Aorta (tissue), 5 donors: Measurements from ENCODE around the gene SLC17A8. TPM values are rescaled to one million over a fixed set of nuclear protein-coding genes. Genes with fewer than 3 reads are reported as not detected.
A peak's percentile ranks its signal among the peaks of the same experiment; 100 is the strongest.

ENCODE experiments used
- ATAC-seq: fragments of 200-7000 bp; cut with Tn5 transposase; one replicate; pipeline ENCODE4 v1.9.1; 2022; ENCODE audit warnings: moderate library complexity; ENCODE audit not compliant: low FRiP score
- DNase-seq, 2 donors: peaks; one replicate each; pipeline ENCODE4 v3.0.0-alpha.2; 2020
- H3K27ac ChIP-seq, 2 donors: one replicate each; pipeline ENCODE4 v1.5.1; 2013; ENCODE audit warnings: low read length in 2 of 2, mild to moderate bottlenecking in 2 of 2, moderate library complexity in 2 of 2, control low read depth in 1 of 2, inconsistent platforms in 1 of 2, low read depth in 1 of 2
- H3K27me3 ChIP-seq, 2 donors: one replicate each; pipeline ENCODE4 v1.6.1; 2013; ENCODE audit warnings: control low read depth in 1 of 2, low read length in 1 of 2, mild to moderate bottlenecking in 1 of 2, moderate library complexity in 1 of 2; ENCODE audit not compliant: insufficient read depth in 2 of 2, control insufficient read depth in 1 of 2
- H3K36me3 ChIP-seq, 2 donors: one replicate each; pipeline ENCODE4 v1.6.1; 2013; ENCODE audit warnings: control low read depth in 1 of 2, low read length in 1 of 2, mild to moderate bottlenecking in 1 of 2; ENCODE audit not compliant: insufficient read depth in 2 of 2, control insufficient read depth in 1 of 2
- H3K4me1 ChIP-seq, 2 donors: one replicate each; pipeline ENCODE4 v1.6.1; 2013; ENCODE audit warnings: low read length in 2 of 2, control low read depth in 1 of 2, mild to moderate bottlenecking in 1 of 2, moderate library complexity in 1 of 2; ENCODE audit not compliant: insufficient read depth in 2 of 2, control insufficient read depth in 1 of 2
- H3K4me3 ChIP-seq, 2 donors: one replicate each; pipeline ENCODE4 v1.5.1; 2013; ENCODE audit warnings: low read length in 2 of 2, control low read depth in 1 of 2, mild to moderate bottlenecking in 1 of 2
- H3K9me3 ChIP-seq: one replicate; pipeline ENCODE4 v1.6.1; 2013; ENCODE audit warnings: mild to moderate bottlenecking, low read length; ENCODE audit not compliant: control insufficient read depth
- WGBS, 2 donors: extraction: QIAGEN DNeasy Blood & Tissue Kit; methylation state at CpG; one replicate each; pipeline ENCODE4 v1.1.7; 2013; 5-methylcytosine and 5-hydroxymethylcytosine counted together
- intact Hi-C, 2 donors: fragments of 100-400 bp; cut with DNase I; formaldehyde crosslinking; loops; one replicate each; pipeline versions ENCODE4 v1.14.2 to v1.15.0; 2022
- polyA plus RNA-seq, 2 donors: library from polyadenylated mRNA; stranded (reverse); fragments of 200-250 nt; gene quantifications; one replicate each; pipeline ENCODE4 v1.2.3, GENCODE V29; 2013
- total RNA-seq, 2 donors: library from RNA; stranded (reverse); fragmentation: NEBNext Ultra II Directional; extraction: Animal tissue kit (Norgen Biotek cat#: 25700); gene quantifications; one replicate each; pipeline ENCODE4 v1.2.1, GENCODE V29; 2021
- donor health status: healthy with polysubstance abuse.
- donor health status: Bipolar disorder and iron deficiency.
- donor health status: DM: no; HTN: no; CAD: no.
- donor health status: DM: no; HTN: no; CAD: no.
- donor health status: DM: yes; HTN: yes; CAD: no.

Gene SLC17A8
- total and polyA plus RNA-seq, 4 donors, result not detected

DNA sequence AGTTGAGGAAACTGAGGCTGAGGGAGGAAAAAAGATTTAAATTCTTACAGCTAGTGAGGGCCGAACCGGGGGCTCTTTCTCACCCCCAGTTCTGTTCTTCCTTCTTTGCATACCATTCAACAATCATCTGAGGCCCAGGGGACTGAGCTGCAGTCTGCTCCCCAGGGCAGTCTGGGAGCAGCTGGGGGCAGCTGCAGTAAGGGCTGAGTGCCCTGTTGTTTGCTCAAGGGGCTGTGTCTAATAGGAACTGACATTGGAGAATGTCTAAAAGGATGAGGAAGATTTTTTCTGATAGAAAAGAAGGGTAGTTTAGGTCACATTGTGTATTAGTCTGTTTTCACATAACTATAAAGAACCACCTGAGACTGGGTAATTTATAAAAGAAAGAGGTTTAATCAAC, 42.2 kb downstream of the SLC17A8 start:
- 61 to 69% methylated on average over 2 of the region's 2 CpGs for WGBS, 2 donors
- ATAC-seq (no peak), DNase-seq (no peak)
- no peaks in the 10 kb centered on the region for H3K27me3 ChIP-seq
- no peaks in the 10 kb centered on the region for H3K36me3 ChIP-seq
- H3K9me3 ChIP-seq, result no peaks in the 10 kb centered on the region
- intact Hi-C loops, result no loop called here
- no peak overlapping the region for H3K4me3 ChIP-seq
- H3K27ac ChIP-seq, result no peak overlapping the region
- no peaks in the 10 kb centered on the region for H3K4me1 ChIP-seq

DNA sequence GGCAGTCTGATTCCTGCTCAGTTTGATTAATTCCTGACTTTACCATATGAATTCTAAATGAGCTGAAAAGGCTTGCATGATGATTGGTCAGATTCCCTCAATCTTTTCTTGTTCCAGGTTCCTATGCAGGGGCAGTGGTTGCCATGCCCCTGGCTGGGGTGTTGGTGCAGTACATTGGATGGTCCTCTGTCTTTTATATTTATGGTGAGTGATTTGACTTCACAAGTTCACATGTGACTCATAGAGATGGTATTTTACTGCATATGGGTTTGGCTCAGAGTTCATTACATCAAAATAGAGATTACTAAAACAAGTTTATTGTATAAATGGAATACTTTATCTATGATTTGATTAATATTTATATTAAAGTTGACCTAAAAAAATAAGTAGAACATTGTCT, 44.8 kb downstream of the SLC17A8 start:
- intact Hi-C loops, result no loop called here
- no peak overlapping the region for H3K27ac ChIP-seq
- H3K36me3 ChIP-seq, result no peaks in the 10 kb centered on the region
- no peak for ATAC-seq
- H3K4me3 ChIP-seq, result no peak overlapping the region
- H3K27me3 ChIP-seq, result no peaks in the 10 kb centered on the region
- DNase-seq, result no peak
- H3K9me3 ChIP-seq, result no peaks in the 10 kb centered on the region
- H3K4me1 ChIP-seq, result no peaks in the 10 kb centered on the region

- H3K9me3 ChIP-seq, result no peaks in the 10 kb centered on the region
- no peaks in the 10 kb centered on the region for H3K4me1 ChIP-seq
- intact Hi-C loops, result no loop called here
- ATAC-seq (no peak), DNase-seq (no peak)
- no peaks in the 10 kb centered on the region for H3K36me3 ChIP-seq
- H3K27ac ChIP-seq, result no peak overlapping the region
- H3K27me3 ChIP-seq, result no peaks in the 10 kb centered on the region
- 17 to 41% methylated on average over 2 of the region's 2 CpGs for WGBS, 2 donors
- no peak overlapping the region for H3K4me3 ChIP-seq
Observed at GRCh38 chr12:100402763-100403162, 45.9 kb downstream of the SLC17A8 start.

GRCh38 chr12:100403446-100403845, 46.6 kb downstream of the SLC17A8 start:
- intact Hi-C loops, result no loop called here

DNA sequence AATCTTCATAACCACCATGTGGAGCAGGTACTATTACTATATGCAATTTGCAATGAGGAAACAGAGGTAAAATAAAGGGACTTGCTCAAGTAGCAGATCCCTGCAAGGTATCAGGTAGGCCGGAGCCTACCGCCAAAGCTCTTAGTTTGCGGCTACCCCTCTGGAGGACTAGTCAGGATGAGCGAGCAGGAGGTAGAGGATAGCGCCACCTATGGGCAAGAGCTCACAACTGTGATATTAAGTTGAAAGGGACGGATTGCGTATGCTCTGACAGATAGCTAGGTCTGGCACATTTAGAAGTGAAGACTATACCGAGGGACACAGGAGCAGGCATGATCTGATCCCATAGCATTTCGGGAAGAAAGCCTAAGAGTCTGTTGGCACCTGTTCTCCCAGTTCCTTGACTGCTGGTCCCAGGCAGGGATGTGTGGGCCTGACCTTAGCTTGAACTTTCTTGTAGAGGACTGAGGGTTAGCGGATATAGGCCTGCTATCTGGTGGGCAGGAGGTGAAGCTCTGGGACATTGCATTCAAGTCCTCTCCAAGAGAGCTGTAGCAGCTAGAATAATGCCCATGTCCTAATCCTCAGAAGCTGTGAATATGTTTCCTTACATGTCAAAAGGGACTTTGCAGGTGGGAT, 48.0 kb downstream of the SLC17A8 start:
- DNase-seq, result no peak
- no peaks in the 10 kb centered on the region for H3K27me3 ChIP-seq
- no peak for ATAC-seq
- no peaks in the 10 kb centered on the region for H3K4me1 ChIP-seq
- intact Hi-C loops, result no loop called here
- no peaks in the 10 kb centered on the region for H3K9me3 ChIP-seq
- H3K36me3 ChIP-seq, result no peaks in the 10 kb centered on the region
- H3K27ac ChIP-seq, result no peak overlapping the region
- H3K4me3 ChIP-seq, result no peak overlapping the region
- WGBS, 2 donors, result 40 to 56% methylated on average over 10 of the region's 10 CpGs

More at GRCh38 chr12:100403446-100403845, 46.6 kb downstream of the SLC17A8 start:
- Histone ChIP-seq H3K27me3 (no peaks in the 10 kb centered on the region), H3K9me3 (no peaks in the 10 kb centered on the region), H3K27ac (no peak overlapping the region), H3K4me1 (no peaks in the 10 kb centered on the region), H3K4me3 (no peak overlapping the region), H3K36me3 (no peaks in the 10 kb centered on the region)
- DNase-seq (no peak), ATAC-seq (no peak)
- WGBS, 2 donors, result 91 to 93% methylated on average over 2 of the region's 2 CpGs

DNA sequence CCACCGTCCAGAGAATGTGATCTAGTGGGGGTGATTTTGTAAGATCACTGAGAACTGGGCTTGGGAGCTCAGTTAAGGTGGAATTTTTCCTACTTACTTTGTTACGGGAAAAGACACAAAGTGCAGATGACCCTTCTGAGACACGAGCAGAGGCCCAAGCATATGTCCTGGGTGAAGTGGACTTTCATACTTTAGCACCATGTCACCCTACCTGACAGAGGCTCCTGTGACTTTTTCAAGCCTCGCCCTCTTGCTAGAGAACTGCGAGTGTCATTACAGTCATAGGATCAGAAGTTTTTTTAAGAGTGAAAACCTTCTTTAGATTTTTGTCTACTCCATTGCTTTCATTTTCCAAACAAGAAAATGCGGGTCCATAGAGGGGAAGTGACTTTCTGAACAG, 56.1 kb downstream of the SLC17A8 start:
- H3K4me3 ChIP-seq, result no peak overlapping the region
- H3K36me3 ChIP-seq, result no peaks in the 10 kb centered on the region
- intact Hi-C loops, result no loop called here
- H3K4me1 ChIP-seq, result no peaks in the 10 kb centered on the region
- WGBS, 2 donors, result 80 to 85% methylated on average over 6 of the region's 6 CpGs
- ATAC-seq, result no peak
- no peak overlapping the region for H3K27ac ChIP-seq
- no peak for DNase-seq
- H3K9me3 ChIP-seq, result no peaks in the 10 kb centered on the region
- H3K27me3 ChIP-seq, result no peaks in the 10 kb centered on the region

DNA sequence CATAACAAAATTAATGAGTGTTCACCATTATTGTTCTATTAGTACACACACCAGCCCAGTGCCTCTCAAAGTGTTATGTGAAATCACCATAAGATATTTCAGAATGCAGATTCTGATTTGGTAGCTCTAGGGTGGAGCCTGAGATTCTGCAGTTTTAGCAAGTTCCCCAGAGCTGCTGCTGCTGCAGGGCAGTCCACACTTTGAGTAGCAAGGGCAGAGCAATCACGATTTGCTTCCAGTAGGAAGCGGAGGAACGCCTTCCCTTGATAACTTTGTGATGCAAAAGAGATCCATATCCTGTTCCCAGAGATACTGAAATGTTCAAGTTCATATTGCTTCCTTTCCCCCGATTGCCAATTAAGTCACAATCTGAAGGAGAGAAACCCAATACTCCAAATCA, 57.9 kb downstream of the SLC17A8 start:
- no peak overlapping the region for H3K4me3 ChIP-seq
- H3K27me3 ChIP-seq, result no peaks in the 10 kb centered on the region
- 59 to 66% methylated on average over 4 of the region's 4 CpGs for WGBS, 2 donors
- no peak for DNase-seq
- ATAC-seq, result no peak
- intact Hi-C loops, result no loop called here
- H3K4me1 ChIP-seq, result no peaks in the 10 kb centered on the region
- H3K27ac ChIP-seq, result no peak overlapping the region
- no peaks in the 10 kb centered on the region for H3K9me3 ChIP-seq
- H3K36me3 ChIP-seq, result no peaks in the 10 kb centered on the region

DNA sequence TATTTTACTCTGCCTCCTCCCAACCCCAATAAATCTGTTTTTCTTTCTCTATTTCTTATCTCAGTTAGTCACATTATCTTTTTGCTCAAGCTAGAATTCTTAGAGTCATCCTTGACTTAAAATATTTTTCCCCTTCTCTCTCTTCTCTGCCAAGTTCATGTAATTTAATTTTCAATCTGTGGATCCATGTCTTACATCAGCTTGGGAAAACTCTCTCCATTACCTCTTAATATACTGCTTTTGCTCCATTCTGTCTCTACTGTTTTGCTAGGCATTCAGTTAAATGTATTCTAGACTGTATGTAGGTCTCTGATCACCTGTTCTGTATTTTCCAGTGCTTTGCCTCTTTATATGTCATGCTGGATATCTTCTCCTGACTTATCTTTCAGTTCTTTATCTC, 65.8 kb downstream of the SLC17A8 start:
- DNase-seq, result no peak
- intact Hi-C loops, result no loop called here
- no peak overlapping the region for H3K27ac ChIP-seq
- peaks cover 0 to 1% of the 10 kb centered on the region in 2 donors for H3K27me3 ChIP-seq
- peaks cover 2% of the 10 kb centered on the region for H3K9me3 ChIP-seq
- H3K4me3 ChIP-seq, result peak overlapping the region in 1 of 2 donors; percentile 14
- no peak for ATAC-seq
- no peaks in the 10 kb centered on the region for H3K36me3 ChIP-seq
- no peaks in the 10 kb centered on the region for H3K4me1 ChIP-seq

DNA sequence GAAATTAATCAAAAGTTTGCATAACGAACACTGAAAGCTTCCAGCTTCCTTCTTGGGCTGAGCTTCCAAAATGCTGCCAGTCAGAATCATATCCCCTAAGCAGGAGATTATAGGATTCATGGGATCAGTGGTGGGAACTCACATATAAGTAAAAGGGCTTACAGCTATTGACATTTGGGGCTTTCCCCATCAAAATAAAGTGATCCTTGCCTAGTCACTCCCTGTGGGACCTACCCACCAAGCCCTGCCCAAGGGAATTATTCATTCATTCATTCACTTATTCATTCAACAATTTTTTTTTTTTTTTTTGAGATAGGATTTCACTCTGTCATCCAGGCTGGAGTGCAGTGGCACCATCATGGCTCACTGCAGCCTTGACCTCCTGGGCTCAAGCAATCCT, 69.3 kb downstream of the SLC17A8 start:
- Histone ChIP-seq H3K36me3 (no peaks in the 10 kb centered on the region), H3K9me3 (peaks cover 2% of the 10 kb centered on the region), H3K27ac (no peak overlapping the region), H3K27me3 (peaks cover 0 to 1% of the 10 kb centered on the region in 2 donors), H3K4me1 (no peaks in the 10 kb centered on the region), H3K4me3 (no peak overlapping the region)
- DNase-seq, result no peak
- ATAC-seq, result no peak
- intact Hi-C loops, result no loop called here
- 24 to 50% methylated on average over 1 of the region's 1 CpG for WGBS, 2 donors
